CD4-positive, alpha-beta memory T cell (primary cell): Measurements from ENCODE around the gene MPRIP. TPM values are rescaled to one million over a fixed set of nuclear protein-coding genes. Genes with fewer than 3 reads are reported as not detected.
"Not testable (repeated sequence)": the region's sequence is repeated elsewhere in the genome, so short reads cannot be mapped to it uniquely, and the experiment has no call there.

Source experiments
- CTCF ChIA-PET: fragments of 350-600 bp; sonication (Branson Sonifier 250); formaldehyde crosslinking; loops from one replicate; lab custom pipeline; 2021; ENCODE audit warnings: inconsistent platforms; ENCODE audit not compliant: partially characterized antibody; lab: Charles Lee
- POLR2A ChIA-PET: fragments of 350-600 bp; sonication (Branson Sonifier 250); formaldehyde crosslinking; loops from one replicate; lab custom pipeline; 2021; ENCODE audit not compliant: partially characterized antibody; lab: Charles Lee
- DNase-seq, 5 donors: peaks; one replicate each; pipeline versions ENCODE4 v3.0.0 to v3.0.0-alpha.2; 2020 to 2022; ENCODE audit warnings: mixed read lengths in 1 of 5
- H3K27ac ChIP-seq: one replicate; pipeline ENCODE4 v1.7.0; 2013; ENCODE audit warnings: low read depth, low read length
- H3K27me3 ChIP-seq: 2 replicates; pipeline ENCODE4 v1.7.0; 2013; ENCODE audit warnings: mild to moderate bottlenecking, low read length, moderate library complexity; ENCODE audit not compliant: insufficient read depth
- H3K36me3 ChIP-seq: 2 replicates; pipeline ENCODE4 v1.7.0; 2013; ENCODE audit warnings: mild to moderate bottlenecking, low read length, moderate library complexity; ENCODE audit not compliant: insufficient read depth
- H3K4me1 ChIP-seq: 2 replicates; pipeline ENCODE4 v1.7.0; 2013; ENCODE audit warnings: mild to moderate bottlenecking, low read length, moderate library complexity; ENCODE audit not compliant: insufficient read depth
- H3K4me3 ChIP-seq, 2 donors: one replicate each; pipeline ENCODE4 v1.7.0; 2013; ENCODE audit warnings: low read length in 2 of 2, mild to moderate bottlenecking in 1 of 2
- H3K9me3 ChIP-seq, 2 donors: one replicate each; pipeline ENCODE4 v1.7.0; 2013; ENCODE audit warnings: low read length in 2 of 2, control low read depth in 1 of 2; ENCODE audit not compliant: control insufficient read depth in 1 of 2
- H3K27ac Mint-ChIP-seq, 7 donors: one replicate each; pipeline ENCODE4 v1.8.0; 2020 to 2021; ENCODE audit warnings: mixed read lengths in 7 of 7, mild to moderate bottlenecking in 6 of 7, inconsistent platforms in 3 of 7, moderate library complexity in 3 of 7
- H3K27me3 Mint-ChIP-seq, 2 donors: one replicate each; pipeline ENCODE4 v1.8.0; 2020 to 2021; ENCODE audit warnings: mixed read lengths in 2 of 2
- H3K36me3 Mint-ChIP-seq, 2 donors: one replicate each; pipeline ENCODE4 v1.8.0; 2020 to 2021; ENCODE audit warnings: mixed read lengths in 2 of 2, inconsistent platforms in 1 of 2, mild to moderate bottlenecking in 1 of 2
- H3K4me1 Mint-ChIP-seq, 4 donors: one replicate each; pipeline ENCODE4 v1.8.0; 2020 to 2021; ENCODE audit warnings: mixed read lengths in 4 of 4, mild to moderate bottlenecking in 1 of 4
- H3K4me3 Mint-ChIP-seq, 8 donors: one replicate each; pipeline ENCODE4 v1.8.0; 2020 to 2021; ENCODE audit warnings: mixed read lengths in 8 of 8, mild to moderate bottlenecking in 7 of 8, moderate library complexity in 6 of 8, inconsistent platforms in 3 of 8
- H3K9me3 Mint-ChIP-seq, 8 donors: one replicate each; pipeline ENCODE4 v1.8.0; 2020 to 2021; ENCODE audit warnings: mixed read lengths in 8 of 8, mild to moderate bottlenecking in 5 of 8, inconsistent platforms in 3 of 8, moderate library complexity in 1 of 8
- intact Hi-C: fragments of 100-400 bp; cut with micrococcal nuclease; formaldehyde crosslinking; loops from one replicate; pipeline ENCODE4 v1.15.1; 2023
- polyA plus RNA-seq, 2 donors: library from polyadenylated mRNA; unstranded; fragments of 300-500 nt; fragmentation: Illumina TruSeq; gene quantifications; one replicate each; pipeline ENCODE4 v1.2.3, GENCODE V29; 2021
- total RNA-seq, 2 experiments: library from RNA; stranded (reverse); gene quantifications; one replicate each; pipeline ENCODE4 v1.2.3, GENCODE V29; 2021

MPRIP gene
- total and polyA plus RNA-seq, 4 experiments from 2014 or later: 48.4 to 255 (median 152) TPM

- H3K27ac ChIP-seq: peak overlapping the region; percentile 52
- Mint-ChIP-seq H3K4me3 (peak overlapping the region in 7 of 8 donors; percentile 21 to 87 (median 47)), H3K36me3 (peaks cover 39 to 59% of the 10 kb centered on the region in 2 donors)
Observed at GRCh38 chr17:17183744-17184143, 141.5 kb downstream of the MPRIP start.

GRCh38 chr17:17184985-17185757 is 142.9 kb downstream of the MPRIP start:
- Mint-ChIP-seq H3K4me3 (peak overlapping the region; percentile 11 to 87 (median 74)), H3K36me3 (peaks cover 31 to 62% of the 10 kb centered on the region in 2 donors), H3K27ac (peak overlapping the region; percentile 88 to 98 (median 90)), H3K4me1 (peaks cover 46 to 88% (median 63%) of the 10 kb centered on the region in 4 donors)
- not testable (repeated sequence) for H3K27me3 Mint-ChIP-seq, H3K9me3 Mint-ChIP-seq, H3K27ac ChIP-seq, H3K9me3 ChIP-seq, H3K4me3 ChIP-seq, H3K27me3 ChIP-seq
- ChIA-PET CTCF (interaction anchor here (1.7 kb wide), 1 partner anchor 29 kb away, joined by 6 read pairs; no protein-coding TSS in a partner anchor), POLR2A (interaction anchor here (0.9 to 11.4 kb wide), 7 partner anchors 10 to 77 kb away, joined by 3 to 131 read pairs (median 4); partner anchors contain the start of gene PLD6)
- intact Hi-C loops: loop anchor here (5.0 kb wide), 1 partner anchor 97 kb away; the partner anchor contains the start of gene COPS3
- Histone ChIP-seq H3K36me3 (peaks cover 13% of the 10 kb centered on the region), H3K4me1 (peaks cover 75% of the 10 kb centered on the region)
- DNase-seq: peak in 3 of 5 donors; percentile 30 to 62 (median 34)

More at GRCh38 chr17:17183744-17184143, 141.5 kb downstream of the MPRIP start:
- Histone ChIP-seq H3K27me3 (no peaks in the 10 kb centered on the region), H3K4me1 (peaks cover 90% of the 10 kb centered on the region), H3K9me3 (no peaks in the 10 kb centered on the region), H3K4me3 (no peak overlapping the region), H3K36me3 (peaks cover 7% of the 10 kb centered on the region)
- ChIA-PET CTCF (interaction anchor here (0.7 to 1.7 kb wide), 4 partner anchors 28 to 129 kb away, joined by 3 to 6 read pairs (median 4); no protein-coding TSS in a partner anchor), POLR2A (interaction anchor here (0.6 to 11.4 kb wide), 8 partner anchors 9 to 74 kb away, joined by 3 to 131 read pairs (median 4); partner anchors contain the start of gene PLD6)
- intact Hi-C loops: loop anchor here (2.0 to 5.0 kb wide), 2 partner anchors 29 to 99 kb away; partner anchors contain the start of gene COPS3
- DNase-seq: no peak
- Mint-ChIP-seq H3K27ac (peak overlapping the region; percentile 88 to 98 (median 90)), H3K27me3 (no peaks in the 10 kb centered on the region), H3K9me3 (peaks cover 0 to 4% (median 0%) of the 10 kb centered on the region in 8 donors), H3K4me1 (peaks cover 52 to 96% (median 72%) of the 10 kb centered on the region in 4 donors)

DNA sequence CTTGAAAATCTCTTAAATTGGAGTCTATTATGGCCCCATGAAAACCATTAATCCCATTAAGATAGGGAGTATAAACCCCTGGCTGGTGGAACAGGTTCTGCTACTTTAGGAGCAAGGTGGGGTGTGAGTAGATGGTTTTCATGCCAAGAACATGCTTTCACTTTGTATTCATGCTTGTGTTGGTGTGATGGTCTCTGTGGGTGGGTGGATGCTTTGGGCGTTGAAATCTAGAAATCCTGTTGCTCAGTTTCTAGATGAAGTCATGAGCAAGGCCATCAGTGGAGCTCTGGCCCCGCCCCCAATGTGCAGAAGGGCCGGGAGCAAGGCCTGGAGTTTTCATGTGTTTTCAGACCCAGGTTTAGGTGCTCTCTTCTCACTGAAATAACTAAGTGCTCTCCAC is 143.8 kb downstream of the MPRIP start:
- CTCF ChIA-PET: no interaction called here

DNA sequence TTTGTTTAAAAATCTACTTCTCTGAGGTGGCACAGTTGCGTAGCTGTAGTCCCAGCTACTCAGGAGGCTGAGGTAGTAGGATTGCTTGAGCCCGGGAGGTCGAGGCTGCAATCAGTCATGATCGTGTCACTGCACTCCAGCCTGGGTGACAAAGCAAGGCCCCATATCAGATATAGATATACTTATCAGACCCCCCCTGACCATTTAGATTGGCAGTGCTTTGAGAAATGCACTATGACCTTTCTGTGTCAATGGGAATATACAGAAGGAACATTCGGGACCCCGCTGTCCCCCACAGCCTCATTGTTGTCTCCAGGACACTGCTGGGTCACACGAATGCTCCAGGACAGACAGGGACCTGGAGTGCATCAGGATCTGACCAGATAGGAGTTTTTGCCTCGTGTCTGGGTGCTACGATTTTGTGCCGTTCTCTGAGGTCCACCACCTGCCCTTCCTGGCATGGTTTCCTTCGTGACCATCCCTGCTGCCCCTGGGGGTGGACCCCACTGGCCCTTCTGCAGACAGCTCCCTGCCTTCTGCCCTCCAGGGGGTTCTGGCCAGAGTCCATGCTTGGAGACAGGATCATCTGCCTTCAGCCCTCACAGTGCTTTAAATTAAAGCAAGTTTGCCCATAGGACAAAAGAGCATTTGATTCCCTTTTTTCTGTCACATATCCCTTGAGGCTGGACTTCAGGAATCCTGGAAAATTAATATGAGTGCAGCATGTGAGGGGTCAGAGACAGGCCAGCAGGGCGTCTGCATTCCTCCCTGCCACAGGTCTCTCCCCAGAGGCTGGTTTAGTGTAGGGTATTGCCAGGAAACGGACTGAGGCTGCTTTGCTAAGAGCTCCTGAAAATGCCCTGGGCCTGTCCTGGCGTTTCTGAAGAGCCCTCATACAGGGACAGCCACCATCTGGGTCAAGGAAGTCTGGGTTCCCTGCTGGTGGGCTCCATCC is 144.6 kb downstream of the MPRIP start:
- H3K36me3 Mint-ChIP-seq: peaks cover 25 to 50% of the 10 kb centered on the region in 2 donors
- peak overlapping the region; percentile 36 to 96 (median 88) for H3K27ac Mint-ChIP-seq
- H3K4me1 ChIP-seq: peaks cover 59% of the 10 kb centered on the region
- H3K4me1 Mint-ChIP-seq: peaks cover 32 to 77% (median 47%) of the 10 kb centered on the region in 4 donors
- no peak overlapping the region for H3K4me3 ChIP-seq
- H3K9me3 Mint-ChIP-seq: peaks cover 0 to 3% (median 0%) of the 10 kb centered on the region in 8 donors
- POLR2A ChIA-PET: interaction anchor here (1.0 to 1.7 kb wide), 4 partner anchors 9 to 50 kb away, joined by 3 to 4 read pairs (median 4); partner anchors contain the start of gene FLCN
- CTCF ChIA-PET: no interaction called here
- no peak overlapping the region for H3K27ac ChIP-seq
- H3K27me3 Mint-ChIP-seq: no peaks in the 10 kb centered on the region
- no peak for DNase-seq
- peak overlapping the region; percentile 32 to 87 (median 69) for H3K4me3 Mint-ChIP-seq
- peaks cover 8% of the 10 kb centered on the region for H3K36me3 ChIP-seq
- no peaks in the 10 kb centered on the region for H3K27me3 ChIP-seq
- H3K9me3 ChIP-seq: no peaks in the 10 kb centered on the region
- intact Hi-C loops: no loop called here

More for the DNA sequence above, 143.8 kb downstream of the MPRIP start:
- Mint-ChIP-seq H3K4me1 (peaks cover 40 to 82% (median 54%) of the 10 kb centered on the region in 4 donors), H3K27ac (peak overlapping the region; percentile 88 to 96 (median 88)), H3K27me3 (no peaks in the 10 kb centered on the region), H3K36me3 (peaks cover 25 to 57% of the 10 kb centered on the region in 2 donors), H3K4me3 (peak overlapping the region in 7 of 8 donors; percentile 44 to 87 (median 77)), H3K9me3 (peaks cover 0 to 3% (median 0%) of the 10 kb centered on the region in 8 donors)
- DNase-seq: no peak
- H3K4me3 ChIP-seq: no peak overlapping the region
- H3K4me1 ChIP-seq: peaks cover 67% of the 10 kb centered on the region
- H3K36me3 ChIP-seq: peaks cover 8% of the 10 kb centered on the region
- no peaks in the 10 kb centered on the region for H3K9me3 ChIP-seq
- no peak overlapping the region for H3K27ac ChIP-seq
- intact Hi-C loops: no loop called here
- POLR2A ChIA-PET: interaction anchor here (1.0 to 2.7 kb wide), 5 partner anchors 10 to 49 kb away, joined by 4 to 9 read pairs (median 4); no protein-coding TSS in a partner anchor
- no peaks in the 10 kb centered on the region for H3K27me3 ChIP-seq

- Mint-ChIP-seq H3K27me3 (no peaks in the 10 kb centered on the region), H3K4me3 (no peak overlapping the region), H3K27ac (peak overlapping the region in 5 of 7 donors; percentile 4 to 72 (median 51)), H3K36me3 (peaks cover 21 to 44% of the 10 kb centered on the region in 2 donors), H3K9me3 (no peaks in the 10 kb centered on the region), H3K4me1 (peaks cover 27 to 60% (median 34%) of the 10 kb centered on the region in 4 donors)
- no peak for DNase-seq
- no peaks in the 10 kb centered on the region for H3K27me3 ChIP-seq
- CTCF ChIA-PET: interaction anchor here (1.1 kb wide), 2 partner anchors 11 to 18 kb away, joined by 3 to 5 read pairs; partner anchors contain the start of gene PLD6
- H3K4me3 ChIP-seq: no peak overlapping the region
- H3K4me1 ChIP-seq: peaks cover 41% of the 10 kb centered on the region
- POLR2A ChIA-PET: interaction anchor here (0.6 to 1.7 kb wide), 3 partner anchors 11 to 843 kb away, joined by 3 to 11 read pairs (median 4); partner anchors contain the start of gene FLCN
- intact Hi-C loops: no loop called here
- H3K27ac ChIP-seq: no peak overlapping the region
- H3K36me3 ChIP-seq: peaks cover 8% of the 10 kb centered on the region
- H3K9me3 ChIP-seq: no peaks in the 10 kb centered on the region
Observed at GRCh38 chr17:17188586-17188985, 146.3 kb downstream of the MPRIP start.

- peaks cover 20 to 50% (median 25%) of the 10 kb centered on the region in 4 donors for H3K4me1 Mint-ChIP-seq
- POLR2A ChIA-PET: interaction anchor here (1.3 to 1.5 kb wide), 3 partner anchors 8 to 12 kb away, joined by 3 to 11 read pairs (median 8); no protein-coding TSS in a partner anchor
- H3K36me3 ChIP-seq: peaks cover 8% of the 10 kb centered on the region
- no peaks in the 10 kb centered on the region for H3K9me3 ChIP-seq
- intact Hi-C loops: no loop called here
- DNase-seq: no peak
- H3K27me3 ChIP-seq: no peaks in the 10 kb centered on the region
- H3K9me3 Mint-ChIP-seq: no peaks in the 10 kb centered on the region
- CTCF ChIA-PET: interaction anchor here (0.6 to 1.1 kb wide), 2 partner anchors 12 to 18 kb away, joined by 3 to 5 read pairs; no protein-coding TSS in a partner anchor
- peaks cover 19 to 40% of the 10 kb centered on the region in 2 donors for H3K36me3 Mint-ChIP-seq
- no peak overlapping the region for H3K27ac ChIP-seq
- peaks cover 31% of the 10 kb centered on the region for H3K4me1 ChIP-seq
- H3K4me3 ChIP-seq: no peak overlapping the region
- H3K4me3 Mint-ChIP-seq: no peak overlapping the region
- peak overlapping the region in 3 of 7 donors; percentile 23 to 52 (median 31) for H3K27ac Mint-ChIP-seq
- H3K27me3 Mint-ChIP-seq: no peaks in the 10 kb centered on the region
Observed at GRCh38 chr17:17189559-17189958, 147.3 kb downstream of the MPRIP start.
